ENCODE data around the gene NIT2.

The NIT2 gene

GRCh38 chr3:100374521-100374920 lies 40.0 kb downstream of the NIT2 start:
- no peaks in the 10 kb centered on the region for H3K27me3 ChIP-seq (ENCODE audit: control insufficient read depth, insufficient read depth, low read length)
- no peaks in the 10 kb centered on the region for H3K4me1 ChIP-seq (ENCODE audit: control insufficient read depth, insufficient read depth, low read length)
- H3K9ac ChIP-seq (ENCODE audit: low read length) = no peak overlapping the region
- peaks cover 3% of the 10 kb centered on the region for H3K36me3 ChIP-seq (ENCODE audit: control insufficient read depth, insufficient read depth, low read length)
- no peak overlapping the region for H3K4me3 ChIP-seq (ENCODE audit: low read length)
- no peaks in the 10 kb centered on the region for H3K9me3 ChIP-seq (ENCODE audit: control insufficient read depth, low read length)

- H3K36me3 ChIP-seq (ENCODE audit: control insufficient read depth, insufficient read depth, low read length) = peaks cover 3% of the 10 kb centered on the region
- no peaks in the 10 kb centered on the region for H3K9me3 ChIP-seq (ENCODE audit: control insufficient read depth, low read length)
- H3K9ac ChIP-seq (ENCODE audit: low read length) = no peak overlapping the region
- H3K27me3 ChIP-seq (ENCODE audit: control insufficient read depth, insufficient read depth, low read length) = no peaks in the 10 kb centered on the region
- H3K4me1 ChIP-seq (ENCODE audit: control insufficient read depth, insufficient read depth, low read length) = no peaks in the 10 kb centered on the region
- H3K4me3 ChIP-seq (ENCODE audit: low read length) = no peak overlapping the region
Measured at GRCh38 chr3:100376301-100376700, 41.7 kb downstream of the NIT2 start.

GRCh38 chr3:100384733-100385525 lies 50.4 kb downstream of the NIT2 start:
- Histone ChIP-seq H3K9ac (ENCODE audit: low read length) (no peak overlapping the region), H3K9me3 (ENCODE audit: control insufficient read depth, low read length) (no peaks in the 10 kb centered on the region), H3K27me3 (ENCODE audit: control insufficient read depth, insufficient read depth, low read length) (no peaks in the 10 kb centered on the region), H3K36me3 (ENCODE audit: control insufficient read depth, insufficient read depth, low read length) (peaks cover 5% of the 10 kb centered on the region), H3K4me1 (ENCODE audit: control insufficient read depth, insufficient read depth, low read length) (peaks cover 9% of the 10 kb centered on the region), H3K4me3 (ENCODE audit: low read length) (no peak overlapping the region)

GRCh38 chr3:100386437-100387074 lies 52.0 kb downstream of the NIT2 start:
- H3K27me3 ChIP-seq (ENCODE audit: control insufficient read depth, insufficient read depth, low read length) = no peaks in the 10 kb centered on the region

GRCh38 chr3:100389025-100389424 lies 54.5 kb downstream of the NIT2 start:
- Histone ChIP-seq H3K9ac (ENCODE audit: low read length) (no peak overlapping the region), H3K36me3 (ENCODE audit: control insufficient read depth, insufficient read depth, low read length) (no peaks in the 10 kb centered on the region), H3K27me3 (ENCODE audit: control insufficient read depth, insufficient read depth, low read length) (no peaks in the 10 kb centered on the region), H3K4me3 (ENCODE audit: low read length) (no peak overlapping the region), H3K4me1 (ENCODE audit: control insufficient read depth, insufficient read depth, low read length) (peaks cover 9% of the 10 kb centered on the region), H3K9me3 (ENCODE audit: control insufficient read depth, low read length) (no peaks in the 10 kb centered on the region)

More at GRCh38 chr3:100386437-100387074, 52.0 kb downstream of the NIT2 start:
- H3K4me1 ChIP-seq (ENCODE audit: control insufficient read depth, insufficient read depth, low read length) = peaks cover 9% of the 10 kb centered on the region
- no peaks in the 10 kb centered on the region for H3K9me3 ChIP-seq (ENCODE audit: control insufficient read depth, low read length)
- H3K9ac ChIP-seq (ENCODE audit: low read length) = no peak overlapping the region
- H3K4me3 ChIP-seq (ENCODE audit: low read length) = no peak overlapping the region
- H3K36me3 ChIP-seq (ENCODE audit: control insufficient read depth, insufficient read depth, low read length) = peaks cover 5% of the 10 kb centered on the region

GRCh38 chr3:100395679-100396431 lies 61.3 kb downstream of the NIT2 start:
- Histone ChIP-seq H3K9me3 (ENCODE audit: control insufficient read depth, low read length) (no peaks in the 10 kb centered on the region), H3K4me1 (ENCODE audit: control insufficient read depth, insufficient read depth, low read length) (no peaks in the 10 kb centered on the region), H3K4me3 (ENCODE audit: low read length) (no peak overlapping the region), H3K27me3 (ENCODE audit: control insufficient read depth, insufficient read depth, low read length) (no peaks in the 10 kb centered on the region), H3K9ac (ENCODE audit: low read length) (no peak overlapping the region), H3K36me3 (ENCODE audit: control insufficient read depth, insufficient read depth, low read length) (no peaks in the 10 kb centered on the region)

GRCh38 chr3:100396967-100397366 lies 62.4 kb downstream of the NIT2 start:
- no peaks in the 10 kb centered on the region for H3K27me3 ChIP-seq (ENCODE audit: control insufficient read depth, insufficient read depth, low read length)
- H3K9me3 ChIP-seq (ENCODE audit: control insufficient read depth, low read length) = no peaks in the 10 kb centered on the region
- H3K4me3 ChIP-seq (ENCODE audit: low read length) = no peak overlapping the region
- no peaks in the 10 kb centered on the region for H3K36me3 ChIP-seq (ENCODE audit: control insufficient read depth, insufficient read depth, low read length)
- H3K4me1 ChIP-seq (ENCODE audit: control insufficient read depth, insufficient read depth, low read length) = no peaks in the 10 kb centered on the region
- H3K9ac ChIP-seq (ENCODE audit: low read length) = no peak overlapping the region

GRCh38 chr3:100399341-100400071 lies 64.9 kb downstream of the NIT2 start:
- H3K36me3 ChIP-seq (ENCODE audit: control insufficient read depth, insufficient read depth, low read length) = no peaks in the 10 kb centered on the region
- peak overlapping the region; percentile 82 for H3K9ac ChIP-seq (ENCODE audit: low read length)
- no peaks in the 10 kb centered on the region for H3K4me1 ChIP-seq (ENCODE audit: control insufficient read depth, insufficient read depth, low read length)
- peak overlapping the region; percentile 75 for H3K4me3 ChIP-seq (ENCODE audit: low read length)
- no peaks in the 10 kb centered on the region for H3K27me3 ChIP-seq (ENCODE audit: control insufficient read depth, insufficient read depth, low read length)
- no peaks in the 10 kb centered on the region for H3K9me3 ChIP-seq (ENCODE audit: control insufficient read depth, low read length)

GRCh38 chr3:100400419-100400779 lies 65.8 kb downstream of the NIT2 start:
- Histone ChIP-seq H3K27me3 (ENCODE audit: control insufficient read depth, insufficient read depth, low read length) (no peaks in the 10 kb centered on the region), H3K4me1 (ENCODE audit: control insufficient read depth, insufficient read depth, low read length) (no peaks in the 10 kb centered on the region), H3K4me3 (ENCODE audit: low read length) (peak overlapping the region; percentile 75), H3K9me3 (ENCODE audit: control insufficient read depth, low read length) (no peaks in the 10 kb centered on the region), H3K36me3 (ENCODE audit: control insufficient read depth, insufficient read depth, low read length) (no peaks in the 10 kb centered on the region), H3K9ac (ENCODE audit: low read length) (peak overlapping the region; percentile 82)

- Histone ChIP-seq H3K4me1 (ENCODE audit: control insufficient read depth, insufficient read depth, low read length) (no peaks in the 10 kb centered on the region), H3K36me3 (ENCODE audit: control insufficient read depth, insufficient read depth, low read length) (no peaks in the 10 kb centered on the region), H3K9me3 (ENCODE audit: control insufficient read depth, low read length) (no peaks in the 10 kb centered on the region), H3K4me3 (ENCODE audit: low read length) (peak within 1 kb of the TSS; percentile 75), H3K9ac (ENCODE audit: low read length) (peak within 1 kb of the TSS; percentile 82), H3K27me3 (ENCODE audit: control insufficient read depth, insufficient read depth, low read length) (no peaks in the 10 kb centered on the region)
Measured at GRCh38 chr3:100400780-100401673, 66.5 kb downstream of the NIT2 start, which contains the start of the genes LNP1 and TOMM70. Gene LNP1 (plus strand): TSS chr3:100401539. CDS start chr3:100429730, 28,191 bp downstream. Gene TOMM70 (minus strand): TSS chr3:100401089. CDS start chr3:100400949, 140 bp downstream.

GRCh38 chr3:100401674-100402041 lies 67.1 kb downstream of the NIT2 start:
- H3K27me3 ChIP-seq (ENCODE audit: control insufficient read depth, insufficient read depth, low read length) = no peaks in the 10 kb centered on the region
- H3K9me3 ChIP-seq (ENCODE audit: control insufficient read depth, low read length) = no peaks in the 10 kb centered on the region
- no peaks in the 10 kb centered on the region for H3K4me1 ChIP-seq (ENCODE audit: control insufficient read depth, insufficient read depth, low read length)
- peak overlapping the region; percentile 82 for H3K9ac ChIP-seq (ENCODE audit: low read length)
- H3K4me3 ChIP-seq (ENCODE audit: low read length) = peak overlapping the region; percentile 75
- no peaks in the 10 kb centered on the region for H3K36me3 ChIP-seq (ENCODE audit: control insufficient read depth, insufficient read depth, low read length)

All from mucosa of stomach (tissue), 1 donor.